Stimulated activated CD8-positive, alpha-beta memory T cell treated with anti-CD3 and anti-CD28 coated beads, Interleukin-15, amount 100 ng/mL, for 1 hour (primary cell): ENCODE results near the gene PHRF1.

ENCODE experiments used
- DNase-seq: peaks from one replicate; pipeline ENCODE4 v3.0.0-alpha.2; 2020; ENCODE audit warnings: low read depth

PHRF1 gene

DNA sequence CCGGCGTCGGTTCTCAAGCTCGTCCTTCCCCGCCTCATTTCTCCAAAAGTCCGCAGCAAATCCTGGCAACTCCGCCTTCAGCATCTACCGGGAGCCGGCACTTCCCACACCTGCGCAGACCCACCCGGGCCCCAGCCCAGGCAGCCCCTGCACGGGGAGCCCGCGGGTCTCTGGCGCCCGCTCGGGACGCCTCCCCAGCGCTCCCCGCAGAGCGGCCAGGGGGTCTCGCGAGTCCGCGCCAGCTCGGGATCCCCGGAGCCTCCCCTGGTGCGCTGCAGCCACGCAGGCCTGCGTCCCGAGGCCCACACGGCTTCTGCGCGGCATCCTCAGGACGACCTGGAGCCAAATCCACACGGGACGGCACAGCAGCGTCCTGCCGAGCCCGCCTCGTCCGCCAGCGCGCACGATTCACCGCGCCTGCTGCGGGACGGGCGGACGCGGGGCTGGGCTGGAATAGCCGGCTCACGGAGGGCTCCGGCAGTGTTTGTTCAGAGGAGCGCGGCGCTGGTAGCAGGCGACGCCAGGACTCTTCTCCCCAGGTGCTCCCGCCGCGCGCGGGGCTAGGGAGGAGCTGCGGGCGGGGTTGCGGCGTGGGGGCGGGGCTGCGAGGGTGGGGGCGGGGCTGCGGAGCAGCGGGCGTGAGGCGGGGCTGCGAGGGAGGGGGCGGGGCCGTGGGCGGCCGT, 816 bp upstream of the PHRF1 start:
- DNase-seq: no peak

DNA sequence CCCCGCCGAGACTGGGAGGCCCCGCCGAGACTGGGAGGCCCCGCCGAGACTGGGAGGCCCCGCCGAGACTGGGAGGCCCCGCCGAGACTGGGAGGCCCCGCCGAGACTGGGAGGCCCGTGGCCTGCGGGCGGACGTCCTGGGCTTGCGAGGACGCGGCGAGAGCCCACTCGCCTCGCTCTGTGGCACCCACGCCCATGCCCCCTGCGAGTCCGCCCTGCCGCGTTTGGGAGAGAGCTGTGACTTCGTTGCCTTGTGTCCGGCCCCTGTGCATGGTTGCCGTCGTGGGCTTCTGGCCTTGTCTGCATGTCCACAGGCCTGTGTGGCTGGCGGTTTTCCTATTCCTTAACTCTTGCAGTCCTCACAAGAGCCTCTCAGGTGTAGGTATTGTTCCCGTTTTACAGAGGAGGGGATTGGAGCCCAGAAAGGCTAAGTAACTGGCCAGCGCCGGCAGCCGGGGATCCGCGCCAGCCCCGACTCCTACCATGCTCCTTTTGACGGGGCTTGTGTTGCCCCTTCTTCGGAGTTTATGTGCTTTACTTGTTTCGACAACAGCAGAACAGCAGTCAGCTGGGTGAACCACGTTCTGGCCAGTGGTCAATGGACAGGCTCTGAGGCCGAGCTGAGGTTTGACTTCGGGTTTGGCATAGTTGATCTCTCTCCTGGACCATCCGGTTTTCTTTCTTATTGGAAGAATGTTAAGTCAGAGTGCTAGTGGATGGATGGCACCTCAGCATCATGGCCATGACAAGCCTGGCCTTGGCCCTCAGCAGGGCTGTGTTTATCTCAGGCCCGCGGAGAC, 741 bp downstream of the PHRF1 start:
- no peak for DNase-seq

DNA sequence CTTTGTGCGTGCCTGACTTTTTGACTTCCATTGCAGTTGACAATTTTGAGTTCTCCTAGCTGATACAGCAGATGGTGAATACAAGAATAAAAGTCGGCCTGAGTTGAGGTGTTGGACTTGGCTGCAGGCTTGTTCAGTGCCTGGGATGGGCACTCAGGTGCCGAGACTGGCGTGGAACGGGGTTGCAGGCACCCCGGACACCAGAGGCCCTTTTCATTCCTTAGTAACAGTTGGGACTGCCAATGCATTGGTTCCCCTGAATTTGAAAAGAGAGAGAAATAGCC, 1.3 kb downstream of the PHRF1 start:
- DNase-seq: no peak

DNA sequence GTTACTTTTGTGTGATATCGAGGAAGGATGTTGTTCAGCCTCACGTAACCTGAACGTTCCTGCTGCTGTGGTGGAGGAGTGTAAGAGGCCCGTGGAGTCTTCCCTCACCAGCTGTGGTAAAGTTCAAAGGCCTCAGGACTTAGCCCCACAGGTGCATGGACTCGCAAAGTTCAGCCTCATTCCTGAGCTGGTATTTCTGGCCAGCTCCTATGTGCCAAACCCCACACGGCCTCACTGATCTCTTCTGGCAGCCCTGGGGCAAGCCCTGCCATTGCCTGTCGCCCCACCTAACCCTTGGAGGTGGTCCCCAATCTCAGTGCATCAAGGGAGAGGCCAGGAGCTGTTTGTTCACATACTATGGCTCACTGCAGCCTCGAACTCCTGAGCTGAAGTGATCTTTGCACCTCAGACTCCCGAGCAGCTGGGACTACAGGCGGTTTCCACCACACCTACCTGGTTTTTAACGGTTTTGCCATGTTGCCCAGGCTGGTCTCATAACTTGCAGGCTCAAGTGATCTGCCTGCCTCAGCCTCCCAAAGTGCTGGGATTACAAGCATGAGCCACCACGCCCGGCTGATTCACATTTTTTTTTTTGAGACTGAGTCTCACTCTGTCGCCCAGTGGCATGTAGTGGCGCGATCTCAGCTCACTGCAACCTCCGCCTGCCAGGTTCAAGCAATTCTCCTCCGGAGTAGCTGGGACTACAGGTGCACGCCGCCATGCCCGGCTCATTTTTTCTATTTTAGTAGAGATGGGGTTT, 2.2 kb downstream of the PHRF1 start:
- DNase-seq: no peak

DNA sequence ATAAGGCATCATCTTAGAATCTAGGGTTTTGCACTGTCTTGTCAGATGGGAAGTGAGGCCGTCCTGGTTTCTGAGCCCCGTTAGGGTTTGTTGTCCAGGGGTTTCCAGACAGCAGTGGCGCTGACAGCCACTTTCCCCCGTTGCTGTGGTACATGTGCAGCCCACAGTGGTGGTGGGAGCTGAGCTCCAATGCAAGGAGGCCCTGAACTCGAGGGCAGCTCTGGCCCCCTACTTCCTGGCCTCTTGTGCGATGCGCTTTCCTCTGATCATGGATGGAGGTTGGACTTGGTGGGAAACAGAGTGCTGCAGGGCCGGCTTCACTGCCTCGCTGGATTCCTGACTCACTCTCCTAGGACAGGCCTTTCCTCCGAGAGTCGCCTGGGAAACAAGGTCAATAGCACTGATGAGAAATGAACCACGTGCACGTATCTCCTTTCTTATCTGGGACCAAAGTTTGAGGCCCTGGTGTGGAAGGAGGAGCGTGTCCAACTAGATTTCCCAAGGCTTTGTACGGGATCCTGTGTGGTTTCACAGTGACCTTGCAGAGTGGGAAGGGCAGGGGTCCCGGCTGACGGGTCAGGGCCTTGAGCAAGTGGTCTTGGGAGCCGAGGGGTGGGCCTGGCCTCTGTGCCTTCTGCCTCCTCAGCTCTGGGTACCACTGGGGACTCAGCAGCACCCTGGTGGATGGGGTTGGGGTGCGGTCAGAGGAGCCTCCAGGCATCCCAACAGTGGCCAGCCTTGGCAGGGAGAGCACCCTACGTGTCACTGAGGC, 3.7 kb downstream of the PHRF1 start:
- DNase-seq: no peak

DNA sequence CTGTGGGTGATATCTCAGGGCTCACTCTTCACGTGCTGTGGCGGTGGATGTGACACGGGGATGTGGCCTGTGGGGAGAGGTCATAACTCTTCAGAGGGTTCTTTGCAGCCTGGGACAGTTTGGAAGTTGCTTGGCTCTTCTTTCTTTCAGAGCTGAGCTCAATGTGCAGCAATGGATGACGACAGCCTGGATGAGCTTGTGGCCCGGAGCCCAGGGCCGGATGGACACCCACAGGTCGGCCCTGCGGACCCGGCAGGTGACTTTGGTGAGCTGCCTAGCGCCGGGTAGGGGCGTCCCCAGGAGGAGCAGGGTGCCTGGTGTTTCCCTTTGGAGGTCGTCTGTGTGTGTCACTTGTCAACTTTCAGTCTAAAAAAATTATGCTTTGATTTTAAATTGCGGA, 5.1 kb downstream of the PHRF1 start:
- no peak for DNase-seq

DNA sequence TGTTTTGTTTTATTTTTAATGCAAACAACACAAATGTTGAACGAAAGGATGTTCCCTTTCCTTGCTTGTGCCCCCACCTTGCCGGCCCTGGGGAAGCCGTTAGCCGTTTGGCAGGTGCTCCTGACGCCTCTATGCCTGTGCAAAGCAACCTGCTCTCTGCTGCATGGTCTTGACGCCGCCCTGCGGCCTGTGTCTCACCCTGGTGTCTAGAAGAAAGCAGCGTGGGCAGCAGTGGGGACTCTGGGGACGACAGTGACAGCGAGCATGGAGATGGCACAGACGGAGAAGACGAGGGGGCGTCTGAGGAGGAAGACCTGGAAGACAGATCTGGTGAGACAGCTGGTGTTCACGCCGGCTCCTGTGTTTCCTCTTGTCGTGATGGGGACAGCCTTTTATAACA, 5.5 kb downstream of the PHRF1 start:
- no peak for DNase-seq

DNA sequence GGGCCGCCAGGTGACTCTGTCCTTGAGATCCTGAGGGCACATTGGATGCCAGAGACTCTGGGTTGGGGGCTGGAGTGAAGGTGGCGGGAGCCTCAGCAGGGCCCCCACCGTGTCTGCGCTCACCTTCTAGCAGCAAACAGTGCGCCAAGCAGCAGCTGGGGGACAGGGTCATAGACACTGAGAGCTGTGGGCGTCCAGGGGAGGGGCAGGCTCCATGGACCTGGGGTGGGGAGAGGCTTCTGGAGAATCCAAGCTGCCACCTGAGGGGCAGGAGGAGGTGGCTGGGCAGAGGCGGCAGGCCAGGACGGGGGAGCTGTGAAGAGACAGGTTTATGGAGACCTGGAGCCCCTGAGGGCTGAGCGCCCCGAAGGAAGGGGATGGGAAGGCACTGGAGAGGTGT, 8.0 kb downstream of the PHRF1 start:
- no peak for DNase-seq

DNA sequence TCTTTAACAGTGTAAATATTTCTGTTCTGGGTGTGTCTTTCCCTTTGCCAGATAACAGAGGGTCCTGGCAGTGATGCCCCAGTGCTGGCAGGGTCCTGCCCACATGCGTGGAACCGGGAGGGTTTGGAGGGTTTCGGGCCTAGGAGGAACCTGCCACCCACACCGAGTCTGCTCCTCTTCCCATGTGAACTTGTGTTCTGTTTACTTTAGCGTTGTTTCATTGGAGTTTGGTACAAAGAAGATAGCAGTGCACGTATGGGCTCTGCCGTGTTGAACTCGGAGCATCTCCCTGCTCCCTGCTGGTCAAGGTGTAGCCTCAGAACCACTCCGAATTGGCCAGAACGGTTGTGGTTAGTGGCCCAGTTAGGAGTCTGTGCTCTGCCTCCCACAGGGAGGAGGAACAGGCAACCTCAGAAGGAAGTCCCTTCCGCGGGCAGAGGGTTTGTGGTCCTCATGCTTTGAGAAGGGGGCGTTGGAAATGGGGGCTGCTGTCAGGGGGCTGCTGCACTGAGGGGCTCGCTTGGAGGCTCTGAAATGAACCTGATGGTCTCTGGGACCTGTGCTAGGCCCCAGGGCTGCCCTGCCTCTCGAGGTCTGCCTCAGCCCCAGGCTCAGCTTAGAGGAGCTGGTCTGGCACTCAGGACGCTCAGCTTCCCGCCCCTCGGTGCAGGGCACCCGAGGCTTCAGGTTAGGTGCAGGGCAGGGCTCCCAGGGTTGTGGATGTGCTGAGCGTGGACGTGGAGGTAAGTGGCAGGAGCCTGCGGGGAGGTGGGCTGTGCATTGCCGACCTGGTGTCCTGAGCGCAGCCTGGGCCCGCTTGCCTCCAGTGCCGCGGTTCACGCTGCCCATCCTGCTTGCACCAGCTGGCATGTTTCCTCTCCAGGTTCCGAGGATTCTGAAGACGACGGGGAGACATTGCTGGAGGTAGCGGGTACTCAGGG, 10.4 kb downstream of the PHRF1 start:
- no peak for DNase-seq

DNA sequence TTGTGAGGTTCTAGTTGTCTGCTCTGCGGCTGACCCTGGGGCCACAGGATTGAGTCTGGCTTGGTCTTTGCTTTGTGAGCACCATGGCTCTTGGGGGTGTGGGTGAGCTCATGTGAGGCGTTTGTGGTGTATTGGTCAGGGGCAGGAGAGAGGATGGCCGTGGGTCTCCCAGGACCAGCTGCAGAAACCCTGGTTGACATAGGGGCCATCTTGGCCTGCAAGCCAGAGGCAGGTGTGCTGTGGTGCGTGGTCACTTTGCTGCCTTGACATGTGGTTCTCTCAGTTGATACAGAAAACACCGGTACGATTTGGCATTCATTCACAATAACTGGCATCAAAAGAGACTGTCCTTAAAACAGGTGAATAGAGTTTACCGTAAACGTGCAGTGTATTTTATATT, 11.3 kb downstream of the PHRF1 start:
- no peak for DNase-seq

DNA sequence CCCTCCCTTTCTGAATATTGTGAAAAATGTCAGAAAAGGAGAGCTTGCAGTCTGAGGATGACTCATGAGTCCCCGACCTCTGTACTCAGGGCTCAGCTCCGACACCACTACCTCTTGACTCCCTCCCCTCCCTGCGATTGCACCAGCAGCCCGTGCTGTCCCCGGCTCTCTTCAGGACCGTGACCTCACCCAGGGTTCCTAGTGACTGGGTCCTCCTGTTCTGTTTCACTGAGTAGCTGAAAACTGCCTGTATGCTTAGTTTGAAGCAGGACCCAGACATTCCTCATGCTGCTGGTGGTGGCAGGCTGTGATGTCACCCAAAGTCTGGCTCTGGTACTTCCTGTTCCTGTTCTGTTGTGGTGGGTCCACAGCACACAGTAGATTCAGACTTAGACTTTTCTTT, 11.7 kb downstream of the PHRF1 start:
- no peak for DNase-seq

DNA sequence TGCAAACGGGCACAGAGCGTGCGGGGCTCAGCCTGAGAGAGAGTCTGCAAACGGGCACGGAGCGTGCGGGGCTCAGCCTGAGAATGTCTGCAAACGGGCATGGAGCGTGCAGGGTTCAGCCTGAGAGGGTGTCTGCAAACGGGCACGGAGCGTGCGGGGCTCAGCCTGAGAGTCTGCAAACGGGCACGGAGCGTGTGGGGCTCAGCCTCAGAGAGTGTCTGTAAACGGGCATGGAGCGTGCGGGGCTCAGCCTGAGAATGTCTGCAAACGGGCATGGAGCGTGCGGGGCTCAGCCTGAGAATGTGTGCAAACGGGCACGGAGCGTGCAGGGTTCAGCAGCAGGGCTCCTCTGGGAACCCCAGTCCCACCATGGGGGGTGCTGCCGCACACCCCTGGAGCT, 13.5 kb downstream of the PHRF1 start:
- DNase-seq: no peak

DNA sequence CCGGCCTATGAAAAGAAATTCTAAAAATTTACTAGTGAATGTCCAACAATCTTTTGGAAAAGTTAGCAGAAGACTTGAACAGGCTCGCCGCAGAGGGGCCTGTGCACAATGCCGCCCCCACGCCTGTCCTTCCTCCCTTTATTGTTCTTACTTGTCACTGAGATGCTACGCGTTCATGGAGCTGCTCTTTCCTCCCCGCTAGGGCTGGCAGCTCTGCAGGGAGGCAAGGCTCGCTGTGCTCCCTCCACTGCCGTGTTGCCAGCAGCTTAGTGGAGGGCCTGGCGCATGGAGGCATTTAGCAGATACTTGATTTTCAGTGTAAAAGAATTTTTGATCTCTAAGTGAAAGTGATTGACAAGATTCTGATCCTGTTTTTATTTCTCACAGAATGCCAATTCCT, 14.7 kb downstream of the PHRF1 start:
- DNase-seq: no peak

DNA sequence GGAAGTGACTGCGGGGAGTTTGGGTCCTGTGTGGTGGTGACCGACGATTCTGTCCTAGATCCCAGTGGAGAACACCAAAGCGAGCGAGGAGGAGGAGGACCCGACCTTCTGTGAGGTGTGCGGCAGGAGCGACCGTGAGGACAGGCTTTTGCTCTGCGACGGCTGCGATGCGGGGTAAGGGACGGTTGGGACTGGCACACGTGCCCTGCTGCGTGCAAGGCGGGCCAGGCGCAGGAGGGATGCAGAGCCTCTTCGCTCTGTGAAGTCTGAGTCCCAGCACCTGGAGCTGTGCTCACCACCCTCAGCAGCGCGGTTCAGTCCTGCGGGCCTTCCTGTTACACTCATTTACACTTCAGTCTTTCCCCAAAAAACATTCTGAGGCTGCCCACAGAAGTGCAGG, 16.2 kb downstream of the PHRF1 start:
- no peak for DNase-seq

DNA sequence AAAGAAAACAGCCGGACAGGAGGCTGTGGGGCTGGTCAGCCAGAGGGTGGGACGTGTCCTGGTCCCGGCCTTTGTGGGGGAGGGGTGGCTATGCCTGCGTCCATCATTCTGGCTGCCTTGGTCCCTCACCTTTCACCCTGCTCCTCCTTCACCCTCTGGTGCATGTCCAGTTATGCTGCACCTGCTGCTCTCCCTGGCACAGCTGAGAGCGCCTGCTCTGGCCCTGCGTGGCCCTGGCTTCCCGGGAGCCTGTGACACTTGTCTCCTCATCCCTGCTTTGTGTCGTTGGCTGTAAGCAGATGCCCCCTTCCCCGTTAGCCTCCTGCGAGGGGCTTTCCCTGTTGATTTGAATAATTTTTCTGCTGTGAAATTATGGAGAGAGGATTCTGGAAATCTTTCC, 16.6 kb downstream of the PHRF1 start:
- DNase-seq: no peak

DNA sequence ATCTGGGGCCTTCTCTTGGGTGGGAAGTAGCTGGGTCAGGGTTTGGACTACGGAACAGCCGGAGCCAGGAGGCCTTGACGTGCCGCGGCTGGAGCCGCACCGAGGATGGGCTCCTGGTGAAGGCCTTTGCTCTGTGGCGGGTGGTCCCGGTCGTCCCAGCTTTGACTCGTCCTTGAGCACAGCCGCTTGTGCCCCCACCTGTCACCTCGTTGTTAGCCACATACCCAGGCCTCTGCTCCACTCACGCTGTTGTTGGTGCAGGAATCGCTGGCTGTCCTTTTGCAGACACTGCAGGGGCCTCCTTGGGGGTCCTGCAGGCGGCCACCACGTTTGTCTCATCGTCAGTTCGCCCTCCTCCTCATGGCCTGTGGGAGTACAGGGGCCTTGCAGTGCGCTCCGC, 17.1 kb downstream of the PHRF1 start:
- DNase-seq: no peak

DNA sequence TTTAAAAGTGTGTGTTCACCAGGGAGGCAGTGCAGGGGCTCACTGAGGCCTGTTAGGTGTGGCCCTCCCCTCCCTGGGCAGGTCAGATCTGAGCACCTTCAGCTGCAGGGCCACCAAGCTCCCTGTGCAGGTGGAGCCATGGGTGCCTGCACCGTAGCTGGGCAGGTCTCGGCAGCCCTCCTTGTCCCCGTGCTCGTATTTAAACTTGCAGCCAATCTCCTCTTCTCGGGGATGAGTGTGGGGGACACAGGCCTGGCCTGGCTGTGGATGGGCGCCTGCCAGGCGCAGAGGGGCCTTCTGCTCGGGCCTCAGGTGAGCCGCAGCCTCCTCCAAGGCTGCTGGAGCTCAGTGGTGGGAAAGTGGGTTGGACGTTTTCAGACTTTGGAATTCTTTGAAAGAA, 19.1 kb downstream of the PHRF1 start:
- no peak for DNase-seq

DNA sequence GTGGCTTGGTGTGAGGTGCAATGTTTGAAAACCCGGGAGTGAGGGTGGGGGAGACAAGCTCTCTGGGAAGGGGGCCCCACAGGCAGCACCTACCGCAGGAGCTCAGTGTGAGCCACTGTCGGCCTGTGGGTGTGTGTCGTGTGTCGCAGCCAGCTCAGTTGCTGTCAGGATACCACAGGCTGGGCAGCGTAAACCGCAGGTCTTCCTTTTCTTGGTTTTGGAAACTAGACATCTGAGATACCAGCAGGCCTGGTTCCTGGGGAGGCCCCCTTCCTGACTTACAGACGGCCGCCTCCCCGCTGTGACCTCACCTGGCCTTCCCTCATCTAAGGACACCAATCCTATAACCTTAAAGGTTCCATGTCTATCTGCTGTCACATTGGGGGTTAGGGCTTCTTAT, 20.1 kb downstream of the PHRF1 start:
- no peak for DNase-seq

DNA sequence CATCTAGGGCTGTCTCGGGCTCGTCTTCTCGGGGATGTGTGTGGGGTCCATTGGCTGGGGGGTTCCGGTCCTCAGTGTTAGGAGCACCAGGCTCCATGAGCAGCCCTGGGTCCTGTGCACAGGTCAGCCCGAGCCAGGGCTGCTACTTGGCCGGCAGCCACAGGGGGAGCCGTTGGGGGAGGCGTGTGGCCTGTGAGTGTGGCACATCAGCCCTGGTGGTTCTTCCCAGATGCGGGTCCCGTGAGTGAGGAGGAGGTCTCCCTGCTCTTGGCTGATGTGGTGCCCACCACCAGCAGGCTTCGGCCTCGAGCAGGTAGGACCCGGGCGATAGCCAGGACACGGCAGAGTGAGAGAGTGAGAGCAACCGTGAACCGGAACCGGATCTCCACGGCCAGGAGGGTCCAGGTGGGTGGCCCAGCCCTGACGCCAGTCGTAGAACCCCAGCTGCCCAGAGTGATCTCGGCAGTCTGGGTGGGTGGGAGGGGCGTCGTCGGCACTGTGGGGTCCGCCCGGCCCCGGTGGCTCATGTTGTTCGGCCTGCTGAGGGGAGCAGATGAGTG, 21.0 kb downstream of the PHRF1 start:
- DNase-seq: no peak

DNA sequence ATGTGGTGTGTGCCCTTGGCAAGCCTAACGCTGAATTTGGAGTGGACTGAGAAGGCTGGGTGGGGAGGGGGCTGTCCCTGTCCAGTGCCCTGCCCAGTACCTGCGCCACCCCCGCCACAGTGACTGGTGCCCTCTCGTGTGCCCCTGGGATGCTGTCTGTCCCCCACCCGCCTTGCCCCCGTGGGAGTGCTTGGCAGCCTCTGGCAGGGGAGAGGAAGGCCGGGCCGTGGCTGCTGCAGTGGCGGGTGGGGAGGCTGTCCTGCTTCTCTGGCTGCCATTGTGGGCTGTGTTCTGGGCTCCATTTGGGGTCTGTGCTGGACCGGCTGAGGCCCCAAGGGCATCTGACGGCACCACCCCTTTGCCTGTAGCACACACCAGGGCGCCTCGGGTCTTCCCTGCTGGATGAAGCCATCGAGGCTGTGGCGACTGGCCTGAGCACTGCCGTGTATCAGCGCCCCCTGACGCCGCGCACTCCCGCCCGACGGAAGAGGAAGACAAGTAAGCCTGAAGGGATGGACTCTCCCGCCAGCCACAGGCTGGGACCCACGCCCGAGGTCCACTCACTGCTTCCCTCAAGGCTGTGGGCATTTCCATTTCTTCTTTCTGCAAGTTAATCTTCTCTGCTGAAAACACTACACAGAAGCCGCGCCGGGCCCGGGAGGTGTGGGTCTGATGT, 21.9 kb downstream of the PHRF1 start:
- no peak for DNase-seq
